GM12872 (cell line): Measurements from ENCODE around the gene PTPRJ.

Experiments
- CTCF ChIP-seq: IDR thresholded peaks from 3 replicates; pipeline ENCODE4 v1.5.1; 2011; ENCODE audit warnings: low read depth, mild to moderate bottlenecking, low read length, moderate library complexity; ENCODE audit not compliant: insufficient read depth

The PTPRJ gene

GRCh38 chr11:48168815-48169214, 188.5 kb downstream of the PTPRJ start:
- TF ChIP-seq CTCF: no peak

GRCh38 chr11:48169259-48169658, 188.9 kb downstream of the PTPRJ start:
- TF ChIP-seq CTCF: no peak

- no peak for TF ChIP-seq CTCF
Measured at GRCh38 chr11:48169717-48170116, 189.4 kb downstream of the PTPRJ start.

- no peak for TF ChIP-seq CTCF
Measured at GRCh38 chr11:48170241-48171233, 190.2 kb downstream of the PTPRJ start.

- peak; percentile 98 for TF ChIP-seq CTCF
Measured at GRCh38 chr11:48172818-48173609, 192.7 kb downstream of the PTPRJ start.

- no peak for TF ChIP-seq CTCF
Measured at GRCh38 chr11:48177661-48178060, 197.3 kb downstream of the PTPRJ start.

GRCh38 chr11:48180627-48181026, 200.3 kb downstream of the PTPRJ start:
- no peak for TF ChIP-seq CTCF
